ENCODE data around the gene TXN2. TPM values are rescaled to one million over a fixed set of nuclear protein-coding genes. Genes with fewer than 3 reads are reported as not detected.

The TXN2 gene
- total and polyA plus RNA-seq, 2 donors (not counting 1 experiment from before 2014, with no cell fraction given), result 25.3 to 118 TPM

DNA sequence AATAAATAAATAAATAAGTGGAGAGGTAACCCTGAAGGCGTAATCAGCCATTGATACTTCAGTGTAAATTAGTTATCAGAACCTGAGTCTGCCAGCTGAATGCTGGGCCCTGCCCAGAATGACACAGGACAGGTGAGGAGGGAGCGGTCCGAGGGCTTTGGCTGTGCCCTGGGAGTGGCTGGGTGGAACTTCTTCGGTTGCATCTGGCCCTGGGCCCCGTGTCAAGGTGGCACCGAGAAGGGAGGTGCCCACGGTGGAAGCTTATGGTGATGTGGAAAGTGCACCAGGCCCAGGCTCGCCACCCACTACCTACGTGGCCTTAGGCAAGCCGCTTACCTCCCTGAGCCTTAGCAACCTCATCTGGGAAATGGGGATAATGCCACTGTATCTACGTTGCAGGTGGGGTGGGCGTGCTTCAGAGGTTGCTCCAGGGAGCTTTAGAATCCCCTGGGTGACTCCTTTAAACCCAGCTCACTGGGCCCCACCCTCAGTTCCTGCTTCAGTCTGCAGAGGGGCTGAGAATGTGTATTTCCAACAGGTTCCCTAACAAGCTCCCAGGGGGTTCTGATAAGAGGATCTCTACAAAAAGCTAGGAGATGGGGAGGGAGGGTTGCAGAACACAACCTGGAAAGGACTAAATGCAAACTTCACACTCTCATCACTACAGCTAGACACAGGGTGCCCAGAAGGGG is 38.8 kb downstream of the TXN2 start:
- Histone ChIP-seq H4K20me1 (ENCODE audit: control insufficient read depth, extremely low read depth, insufficient read depth, low read length) (no peaks in the 10 kb centered on the region), H3K27ac (ENCODE audit: insufficient read depth, low read length) (no peak overlapping the region), H3K36me3 (ENCODE audit: control insufficient read depth, insufficient read depth, low read length) (no peaks in the 10 kb centered on the region), H3K9me3 (ENCODE audit: control insufficient read depth, insufficient read depth, low read depth, low read length) (no peaks in the 10 kb centered on the region), H3K9ac (ENCODE audit: insufficient read depth, low read length) (no peak overlapping the region), H3K4me3 (replicated peaks in 1 of 4; ENCODE audit: control extremely low read depth in 1 of 4, insufficient read depth in 1 of 4, low read depth in 3 of 4, low read length in 4 of 4) (no peak overlapping the region), H3K4me1 (ENCODE audit: control insufficient read depth, extremely low read depth, insufficient read depth, low read length) (peaks cover 23% of the 10 kb centered on the region), H3K79me2 (ENCODE audit: control insufficient read depth, insufficient read depth, low read length) (no peaks in the 10 kb centered on the region), H3K27me3 (ENCODE audit: control insufficient read depth, insufficient read depth, low read length) (no peaks in the 10 kb centered on the region), H2AFZ (ENCODE audit: low read length) (no peak overlapping the region), H3K4me2 (ENCODE audit: extremely low read depth, insufficient read depth, low read length) (no peak overlapping the region)
- no peak for TF ChIP-seq CTCF (conservative IDR thresholded peaks at IDR 0.05 in 1 of 2, IDR thresholded peaks at IDR 0.05 in 1 of 2; ENCODE audit: low read depth in 1 of 2, low read length in 2 of 2)
- no peak for TF ChIP-seq EZH2 (IDR thresholded peaks at IDR 0.05; ENCODE audit: low read length, missing control alignments)
- no peak for DNase-seq (ENCODE audit: low read depth in 2 of 2)

- H2AFZ ChIP-seq (ENCODE audit: low read length), result no peak overlapping the region
- H3K27ac ChIP-seq (ENCODE audit: insufficient read depth, low read length), result peak overlapping the region; percentile 15
- no peaks in the 10 kb centered on the region for H3K36me3 ChIP-seq (ENCODE audit: control insufficient read depth, insufficient read depth, low read length)
- H3K9me3 ChIP-seq (ENCODE audit: control insufficient read depth, insufficient read depth, low read depth, low read length), result no peaks in the 10 kb centered on the region
- DNase-seq (ENCODE audit: low read depth in 2 of 2), result no peak
- no peak overlapping the region for H3K4me2 ChIP-seq (ENCODE audit: extremely low read depth, insufficient read depth, low read length)
- no peak overlapping the region for H3K4me3 ChIP-seq (replicated peaks in 1 of 4; ENCODE audit: control extremely low read depth in 1 of 4, insufficient read depth in 1 of 4, low read depth in 3 of 4, low read length in 4 of 4)
- peaks cover 23% of the 10 kb centered on the region for H3K4me1 ChIP-seq (ENCODE audit: control insufficient read depth, extremely low read depth, insufficient read depth, low read length)
- H3K27me3 ChIP-seq (ENCODE audit: control insufficient read depth, insufficient read depth, low read length), result no peaks in the 10 kb centered on the region
- no peak overlapping the region for H3K9ac ChIP-seq (ENCODE audit: insufficient read depth, low read length)
- TF ChIP-seq CTCF (conservative IDR thresholded peaks at IDR 0.05 in 1 of 2, IDR thresholded peaks at IDR 0.05 in 1 of 2; ENCODE audit: low read depth in 1 of 2, low read length in 2 of 2) (no peak), EZH2 (IDR thresholded peaks at IDR 0.05; ENCODE audit: low read length, missing control alignments) (no peak)
- no peaks in the 10 kb centered on the region for H4K20me1 ChIP-seq (ENCODE audit: control insufficient read depth, extremely low read depth, insufficient read depth, low read length)
- H3K79me2 ChIP-seq (ENCODE audit: control insufficient read depth, insufficient read depth, low read length), result no peaks in the 10 kb centered on the region
Observed at GRCh38 chr22:36440429-36441002, 40.9 kb downstream of the TXN2 start.

DNA sequence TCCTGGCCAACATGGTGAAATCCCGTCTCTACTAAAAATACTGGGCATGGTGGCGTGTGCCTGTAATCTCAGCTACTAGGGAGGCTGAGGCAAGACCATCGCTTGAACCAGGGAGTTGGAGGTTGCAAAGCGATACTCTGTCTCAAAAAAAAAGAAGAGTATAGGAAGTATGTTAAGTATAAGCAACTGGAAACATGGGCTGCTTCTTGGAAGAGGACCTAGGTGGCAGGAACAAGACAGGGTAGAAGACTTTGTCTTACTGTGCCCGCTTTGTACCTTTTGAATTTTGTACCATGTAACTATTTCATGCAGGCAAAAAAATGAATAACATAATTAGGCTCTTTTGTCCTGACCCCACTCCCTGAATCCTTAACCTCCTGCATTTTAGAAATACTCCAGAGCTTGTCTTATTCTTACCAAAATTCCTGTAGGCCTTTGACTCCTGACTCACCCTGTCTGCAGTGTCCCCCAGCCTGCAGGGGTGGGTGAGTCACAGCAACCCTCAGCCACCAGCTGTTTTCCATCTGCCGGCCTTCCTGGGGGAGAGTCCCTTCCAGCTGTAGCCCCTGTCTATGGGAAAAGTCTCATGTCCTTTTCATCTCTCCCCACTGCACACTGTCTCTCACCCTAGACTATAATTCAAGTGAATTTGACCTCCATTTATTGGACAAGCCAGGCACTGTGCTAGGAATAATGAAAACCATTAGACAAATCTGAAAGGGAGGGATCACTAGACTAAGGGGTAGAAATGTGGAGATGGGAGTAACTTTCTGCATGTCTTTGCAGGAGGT is 41.8 kb downstream of the TXN2 start:
- Histone ChIP-seq H2AFZ (ENCODE audit: low read length) (no peak overlapping the region), H3K27ac (ENCODE audit: insufficient read depth, low read length) (peak overlapping the region; percentile 48), H3K9ac (ENCODE audit: insufficient read depth, low read length) (no peak overlapping the region), H3K9me3 (ENCODE audit: control insufficient read depth, insufficient read depth, low read depth, low read length) (no peaks in the 10 kb centered on the region), H3K79me2 (ENCODE audit: control insufficient read depth, insufficient read depth, low read length) (no peaks in the 10 kb centered on the region), H3K27me3 (ENCODE audit: control insufficient read depth, insufficient read depth, low read length) (no peaks in the 10 kb centered on the region), H3K36me3 (ENCODE audit: control insufficient read depth, insufficient read depth, low read length) (no peaks in the 10 kb centered on the region), H3K4me3 (replicated peaks in 1 of 4; ENCODE audit: control extremely low read depth in 1 of 4, insufficient read depth in 1 of 4, low read depth in 3 of 4, low read length in 4 of 4) (no peak overlapping the region), H3K4me1 (ENCODE audit: control insufficient read depth, extremely low read depth, insufficient read depth, low read length) (peaks cover 23% of the 10 kb centered on the region), H3K4me2 (ENCODE audit: extremely low read depth, insufficient read depth, low read length) (peak overlapping the region; percentile 1), H4K20me1 (ENCODE audit: control insufficient read depth, extremely low read depth, insufficient read depth, low read length) (no peaks in the 10 kb centered on the region)
- TF ChIP-seq CTCF (conservative IDR thresholded peaks at IDR 0.05 in 1 of 2, IDR thresholded peaks at IDR 0.05 in 1 of 2; ENCODE audit: low read depth in 1 of 2, low read length in 2 of 2) (no peak), EZH2 (IDR thresholded peaks at IDR 0.05; ENCODE audit: low read length, missing control alignments) (no peak)
- DNase-seq (ENCODE audit: low read depth in 2 of 2), result peak; percentile 94 to 98

Data from fibroblast of lung (primary cell).